ENCODE measurements around the gene RASSF5. TPM values are rescaled to one million over a fixed set of nuclear protein-coding genes. Genes with fewer than 3 reads are reported as not detected.

The RASSF5 gene
- total RNA-seq, 1 experiment from 2014 or later, result 12.4 TPM

- no peaks in the 10 kb centered on the region for H3K9me2 ChIP-seq (ENCODE audit: insufficient read depth)
- H3K27ac ChIP-seq, result peak overlapping the region; percentile 87
- H2AFZ ChIP-seq, result no peak overlapping the region
- peaks cover 57% of the 10 kb centered on the region for H3K4me1 ChIP-seq (replicated peaks; ENCODE audit: insufficient read depth)
- H3K4me2 ChIP-seq, result peak overlapping the region; percentile 79
- BruUV-seq (replicated peaks), result no TSS peak
- POLR2A ChIA-PET (ENCODE audit: unreplicated experiment), result no interaction called here
- H3K79me2 ChIP-seq (ENCODE audit: low read depth), result peaks cover 4% of the 10 kb centered on the region; the same call in 1 of the 2 replicates
- CTCF ChIA-PET, result no interaction called here
- H4K20me1 ChIP-seq (ENCODE audit: insufficient read depth), result no peaks in the 10 kb centered on the region
- no peaks in the 10 kb centered on the region for H3K27me3 ChIP-seq (ENCODE audit: insufficient read depth, low read depth)
- DNase-seq, result no peak
- no peaks in the 10 kb centered on the region for H3K9me3 ChIP-seq (ENCODE audit: insufficient read depth, low read depth)
- intact Hi-C loops (cut with micrococcal nuclease; ENCODE audit: unreplicated experiment), result no loop called here
- H3K4me3 ChIP-seq, result no peak overlapping the region
- H3K36me3 ChIP-seq (ENCODE audit: low read depth), result no peaks in the 10 kb centered on the region
- TF ChIP-seq CTCF (conservative IDR thresholded peaks at IDR 0.05) (no peak), EZH2 (IDR thresholded peaks at IDR 0.05; ENCODE audit: low read depth) (no peak)
- peaks cover 39% of the 10 kb centered on the region for H3F3A ChIP-seq (ENCODE audit: insufficient read depth, low read depth)
These were observed 7.6 kb downstream of the RASSF5 start for GRCh38 chr1:206514813-206515387.

DNA sequence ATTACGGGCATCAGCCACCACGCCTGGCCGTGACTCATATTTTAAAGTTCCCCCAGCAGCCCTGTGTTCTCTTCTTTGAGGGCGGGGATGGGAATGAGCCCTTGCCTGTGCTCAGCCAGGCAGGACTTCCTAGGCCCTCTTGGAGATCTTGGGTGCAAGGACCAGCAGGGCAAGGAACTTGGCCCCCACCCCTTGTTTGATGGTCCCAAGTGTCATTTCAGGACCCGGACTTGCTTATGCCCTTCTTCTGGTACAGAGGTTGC, 9.3 kb downstream of the RASSF5 start:
- CTCF ChIA-PET, result interaction anchor here (0.7 kb wide), 1 partner anchor 21 kb away, joined by 6 read pairs; no protein-coding TSS in a partner anchor
- peaks cover 58% of the 10 kb centered on the region for H3K4me1 ChIP-seq (replicated peaks; ENCODE audit: insufficient read depth)

GRCh38 chr1:206517784-206518183, 10.5 kb downstream of the RASSF5 start:
- intact Hi-C loops (cut with micrococcal nuclease; ENCODE audit: unreplicated experiment), result no loop called here

More for the DNA sequence above, 9.3 kb downstream of the RASSF5 start:
- Histone ChIP-seq H2AFZ (no peak overlapping the region), H3K27me3 (ENCODE audit: insufficient read depth, low read depth) (no peaks in the 10 kb centered on the region), H3K79me2 (ENCODE audit: low read depth) (no peaks in the 10 kb centered on the region), H4K20me1 (ENCODE audit: insufficient read depth) (no peaks in the 10 kb centered on the region), H3F3A (ENCODE audit: insufficient read depth, low read depth) (peaks cover 48% of the 10 kb centered on the region), H3K36me3 (ENCODE audit: low read depth) (no peaks in the 10 kb centered on the region), H3K9me2 (ENCODE audit: insufficient read depth) (no peaks in the 10 kb centered on the region), H3K4me3 (no peak overlapping the region), H3K27ac (no peak overlapping the region), H3K9me3 (ENCODE audit: insufficient read depth, low read depth) (no peaks in the 10 kb centered on the region), H3K4me2 (no peak overlapping the region)
- BruUV-seq (replicated peaks), result no TSS peak
- intact Hi-C loops (cut with micrococcal nuclease; ENCODE audit: unreplicated experiment), result no loop called here
- TF ChIP-seq CTCF (conservative IDR thresholded peaks at IDR 0.05) (no peak), EZH2 (IDR thresholded peaks at IDR 0.05; ENCODE audit: low read depth) (no peak)
- POLR2A ChIA-PET (ENCODE audit: unreplicated experiment), result no interaction called here
- DNase-seq, result no peak

More at GRCh38 chr1:206517784-206518183, 10.5 kb downstream of the RASSF5 start:
- H3K27me3 ChIP-seq (ENCODE audit: insufficient read depth, low read depth), result no peaks in the 10 kb centered on the region
- no peak overlapping the region for H3K4me3 ChIP-seq
- H3F3A ChIP-seq (ENCODE audit: insufficient read depth, low read depth), result peaks cover 41% of the 10 kb centered on the region
- no peak overlapping the region for H3K27ac ChIP-seq
- no peak overlapping the region for H2AFZ ChIP-seq
- H3K9me2 ChIP-seq (ENCODE audit: insufficient read depth), result no peaks in the 10 kb centered on the region
- H3K79me2 ChIP-seq (ENCODE audit: low read depth), result no peaks in the 10 kb centered on the region
- no peak overlapping the region for H3K4me2 ChIP-seq
- no peaks in the 10 kb centered on the region for H4K20me1 ChIP-seq (ENCODE audit: insufficient read depth)
- no TSS peak for BruUV-seq (replicated peaks)
- no peak for DNase-seq
- TF ChIP-seq CTCF (conservative IDR thresholded peaks at IDR 0.05) (no peak), EZH2 (IDR thresholded peaks at IDR 0.05; ENCODE audit: low read depth) (no peak)
- peaks cover 49% of the 10 kb centered on the region for H3K4me1 ChIP-seq (replicated peaks; ENCODE audit: insufficient read depth)
- H3K9me3 ChIP-seq (ENCODE audit: insufficient read depth, low read depth), result no peaks in the 10 kb centered on the region
- POLR2A ChIA-PET (ENCODE audit: unreplicated experiment), result no interaction called here
- H3K36me3 ChIP-seq (ENCODE audit: low read depth), result no peaks in the 10 kb centered on the region
- CTCF ChIA-PET, result no interaction called here

Data from PC-9 (cell line).